GM12878 (cell line): ENCODE data around the gene CDKL5. TPM values are rescaled to one million over a fixed set of nuclear protein-coding genes. Genes with fewer than 3 reads are reported as not detected.

Experiments
- ATAC-seq: fragments of 200-7000 bp; cut with Tn5 transposase; 3 replicates; pipeline ENCODE4 v1.9.1; 2020; ENCODE audit warnings: mild to moderate bottlenecking, moderate library complexity
- BruUV-seq: library from RNA; stranded (reverse); fragments of 400-500 nt; replicated peaks from 2 replicates; lab custom pipeline; 2021; lab: Mats Ljungman, UMichigan
- CTCF ChIA-PET: fragments of 300-600 bp; sonication (Branson Sonifier 250); formaldehyde crosslinking; extraction: SDS; loops from one replicate; lab custom pipeline; 2021; ENCODE audit warnings: inconsistent platforms; lab: Yijun Ruan, JAX
- POLR2A ChIA-PET: fragments of 350-600 bp; formaldehyde crosslinking; extraction: SDS; loops from one replicate; lab custom pipeline; 2021; ENCODE audit warnings: inconsistent platforms; lab: Charles Lee
- RAD21 ChIA-PET: fragments of 300-600 bp; sonication (Branson Sonifier 250); formaldehyde crosslinking; loops from one replicate; lab custom pipeline; 2023; ENCODE audit warnings: antibody characterized with exemption; ENCODE audit not compliant: unreplicated experiment; lab: Charles Lee
- SMC1A ChIA-PET: fragments of 300-600 bp; sonication (Branson Sonifier 250); formaldehyde crosslinking; loops from one replicate; lab custom pipeline; 2023; ENCODE audit not compliant: unreplicated experiment, uncharacterized antibody; lab: Charles Lee
- DNase-seq: peaks from one replicate; pipeline ENCODE4 v3.0.0-alpha.2; 2011; ENCODE audit warnings: low read depth, low spot score
- FAIRE-seq: peaks from 3 replicates; lab custom pipeline; 2011; peaks lifted over from hg19 to GRCh38; lab: Jason Lieb, UNC
- H2AFZ ChIP-seq: 2 replicates; pipeline ENCODE4 v1.6.0; 2011; ENCODE audit warnings: low read depth, low read length, control low read depth; ENCODE audit not compliant: control insufficient read depth
- H3K27ac ChIP-seq: 2 replicates; pipeline ENCODE4 v1.5.1; 2011; ENCODE audit warnings: control low read depth; ENCODE audit not compliant: control insufficient read depth, insufficient read depth
- H3K27me3 ChIP-seq, 2 experiments: replicated peaks in 1 of 2; 2 replicates each; pipeline versions ENCODE4 v1.6.0 to v1.6.1; 2011; ENCODE audit warnings: low read length in 1 of 2; ENCODE audit not compliant: control insufficient read depth in 2 of 2, insufficient read depth in 2 of 2
- H3K36me3 ChIP-seq, 2 experiments: 2 replicates each; pipeline ENCODE4 v1.5.1; 2011; ENCODE audit warnings: low read length in 1 of 2; ENCODE audit not compliant: control insufficient read depth in 2 of 2, insufficient read depth in 2 of 2
- H3K4me1 ChIP-seq: 2 replicates; pipeline ENCODE4 v1.6.1; 2011; ENCODE audit warnings: mild to moderate bottlenecking, low read length, moderate library complexity, mixed read lengths; ENCODE audit not compliant: control insufficient read depth, insufficient read depth
- H3K4me2 ChIP-seq: 2 replicates; pipeline ENCODE4 v1.6.0; 2011; ENCODE audit warnings: control low read depth; ENCODE audit not compliant: control insufficient read depth, insufficient read depth
- H3K4me3 ChIP-seq: fragments of 200-600 bp; sonication (generic); 2 replicates; pipeline ENCODE4 v1.5.1; 2016
- H3K79me2 ChIP-seq: 2 replicates; pipeline ENCODE4 v1.6.0; 2011; ENCODE audit warnings: low read length; ENCODE audit not compliant: control insufficient read depth, insufficient read depth
- H3K9ac ChIP-seq: 2 replicates; pipeline ENCODE4 v1.8.0; 2011; ENCODE audit warnings: low read length, control low read depth, mixed read lengths; ENCODE audit not compliant: control insufficient read depth, insufficient read depth
- H3K9me3 ChIP-seq: replicated peaks from 3 replicates; pipeline ENCODE4 v1.5.1; 2011; ENCODE audit warnings: mild to moderate bottlenecking, low read length; ENCODE audit not compliant: control insufficient read depth, insufficient read depth
- H4K20me1 ChIP-seq: 2 replicates; pipeline ENCODE4 v1.6.0; 2011; ENCODE audit not compliant: control insufficient read depth, insufficient read depth
- ATF7 ChIP-seq: fragments of 450-650 bp; IDR thresholded peaks from 2 replicates; pipeline ENCODE4 v1.6.1; 2016; ENCODE audit warnings: low read depth, mild to moderate bottlenecking
- EGR1 ChIP-seq, 2 experiments: IDR thresholded peaks; 1 replicate in 1 of 2; 2 replicates in 1 of 2; pipeline ENCODE4 v1.6.1; 2011 to 2012; ENCODE audit warnings: low read depth in 2 of 2, low read length in 2 of 2, borderline replicate concordance in 1 of 2, mild to moderate bottlenecking in 1 of 2, moderate library complexity in 1 of 2
- JUND ChIP-seq: IDR thresholded peaks from 2 replicates; pipeline ENCODE4 v1.6.1; 2012; ENCODE audit warnings: low read depth, mild to moderate bottlenecking, low read length, improper control_type of control experiment, moderate library complexity
- MEF2B ChIP-seq: fragments of 450-650 bp; IDR thresholded peaks from 2 replicates; pipeline ENCODE4 v1.6.1; 2018; ENCODE audit warnings: mild to moderate bottlenecking, moderate library complexity; ENCODE audit not compliant: partially characterized antibody, poor library complexity, severe bottlenecking
- NRF1 ChIP-seq: conservative IDR thresholded peaks from 2 replicates; pipeline ENCODE4 v1.6.1; 2011; ENCODE audit warnings: mild to moderate bottlenecking, low read depth, low read length, improper control_type of control experiment
- POLR2A ChIP-seq: IDR thresholded peaks from 2 replicates; pipeline ENCODE4 v1.6.1; 2011; ENCODE audit warnings: low read depth, mild to moderate bottlenecking, low read length
- SIX5 ChIP-seq: IDR thresholded peaks from 2 replicates; pipeline ENCODE4 v1.6.1; 2011; ENCODE audit warnings: mild to moderate bottlenecking, low read depth, low read length, moderate library complexity; ENCODE audit not compliant: severe bottlenecking
- SREBF2 ChIP-seq: IDR thresholded peaks from 2 replicates; pipeline ENCODE4 v1.6.1; 2012; ENCODE audit warnings: mild to moderate bottlenecking, low read length
- YY1 ChIP-seq: IDR thresholded peaks from 2 replicates; pipeline ENCODE4 v1.6.1; 2011; ENCODE audit warnings: low read depth, mild to moderate bottlenecking, low read length
- ZNF207 ChIP-seq: fragments of 450-650 bp; IDR thresholded peaks from 2 replicates; pipeline ENCODE4 v1.6.1; 2014; ENCODE audit warnings: antibody characterized with exemption, mild to moderate bottlenecking, borderline replicate concordance
- ZNF217 ChIP-seq: fragments of 450-650 bp; IDR thresholded peaks from 2 replicates; pipeline ENCODE4 v1.6.1; 2017; ENCODE audit warnings: antibody characterized with exemption, mild to moderate bottlenecking
- WGBS: methylation state at CpG from one replicate; pipeline ENCODE4 v1.1.6; 2016; ENCODE audit warnings: low lambda C conversion rate; ENCODE audit not compliant: insufficient replicate concordance, insufficient coverage; ENCODE audit errors: missing lambda C conversion rate; 5-methylcytosine and 5-hydroxymethylcytosine counted together
- in situ Hi-C: fragments of 300-500 bp; cut with MboI; formaldehyde crosslinking; loops from 9 replicates; pipeline ENCODE4 v1.14.3; 2018; ENCODE audit warnings: mixed read lengths
- intact Hi-C: fragments of 100-400 bp; cut with micrococcal nuclease; formaldehyde crosslinking; loops from one replicate; pipeline ENCODE4 v1.14.2; 2022; ENCODE audit not compliant: unreplicated experiment
- polyA plus RNA-seq, 11 experiments: library from polyadenylated mRNA; depleted of rRNA in 4 of 11; unstranded in 6 of 11; stranded (reverse) in 5 of 11; fragments of >200 nt; fragmentation: Nextera tagmentation in 4 of 11; fragmentation: Illumina TruSeq in 1 of 11; extraction: Ambion mirVana in 4 of 11; extraction: Trizol in 1 of 11; gene quantifications; 1 replicate in 1 of 11; 2 replicates in 10 of 11; pipeline versions ENCODE4 v1.2.1 to v1.2.3, GENCODE V29; 2011 to 2016; ENCODE audit warnings: inconsistent platforms in 2 of 11, missing spikeins in 2 of 11, low read depth in 1 of 11
- total RNA-seq, 4 experiments: library from RNA; depleted of rRNA in 3 of 4; stranded (reverse); fragments of >200 nt in 3 of 4; fragmentation: Illumina TruSeq in 1 of 4; extraction: Trizol in 1 of 4; gene quantifications; 2 replicates each; pipeline versions ENCODE4 v1.2.1 to v1.2.3, GENCODE V29; 2013 to 2021
- TF ChIP-seq, protein P1 (sequence below): fragments of 450-650 bp; IDR thresholded peaks from 2 replicates; pipeline ENCODE4 v1.6.1; 2017; ENCODE audit warnings: mild to moderate bottlenecking, moderate library complexity
- TF ChIP-seq, protein P2 (sequence below): IDR thresholded peaks from 2 replicates; pipeline ENCODE4 v1.6.1; 2012; ENCODE audit warnings: improper control_type of control experiment, low read depth, low read length; ENCODE audit not compliant: insufficient replicate concordance

Gene CDKL5
- total and polyA plus RNA-seq, 10 of the 15 experiments (the other 5 are each of a cell fraction or from before 2014, with no cell fraction given), result 1.4 to 14.5 (median 6.3) TPM

DNA sequence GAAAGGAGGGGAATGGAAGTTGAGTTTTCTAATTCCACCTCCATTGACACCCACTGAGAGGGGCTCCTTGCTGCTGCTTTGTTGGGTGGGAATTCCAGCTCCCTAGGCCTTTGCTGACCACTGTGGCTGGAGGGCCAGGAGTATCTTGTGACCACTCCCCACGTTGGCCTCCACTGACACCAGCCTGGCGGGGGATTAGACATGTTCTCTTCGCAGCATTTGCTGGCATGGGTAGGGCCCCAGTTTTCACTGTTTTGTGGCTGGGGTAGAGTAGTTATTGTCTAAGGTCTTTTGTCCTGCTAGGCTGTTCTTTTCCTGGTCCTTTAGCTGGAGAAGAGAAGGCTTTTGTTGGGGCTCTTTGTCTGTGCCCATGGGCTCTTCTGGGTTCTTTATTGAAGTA is 116.7 kb downstream of the CDKL5 start:
- Histone ChIP-seq H3K9ac (no peak overlapping the region), H3K4me3 (no peak overlapping the region), H2AFZ (no peak overlapping the region), H4K20me1 (no peaks in the 10 kb centered on the region), H3K79me2 (no peaks in the 10 kb centered on the region), H3K36me3 (no peaks in the 10 kb centered on the region), H3K27me3 (no peaks in the 10 kb centered on the region), H3K9me3 (no peaks in the 10 kb centered on the region), H3K27ac (no peak overlapping the region), H3K4me2 (no peak overlapping the region), H3K4me1 (no peaks in the 10 kb centered on the region)
- in situ Hi-C loops, result no loop called here
- ATAC-seq (no peak), FAIRE-seq (no peak), DNase-seq (no peak)
- intact Hi-C loops, result no loop called here
- ChIA-PET SMC1A (no interaction called here), RAD21 (no interaction called here), POLR2A (no interaction called here), CTCF (no interaction called here)
- WGBS, result 72% methylated on average over 3 of the region's 3 CpGs
- no TSS peak for BruUV-seq
- TF ChIP-seq, protein P1, sequence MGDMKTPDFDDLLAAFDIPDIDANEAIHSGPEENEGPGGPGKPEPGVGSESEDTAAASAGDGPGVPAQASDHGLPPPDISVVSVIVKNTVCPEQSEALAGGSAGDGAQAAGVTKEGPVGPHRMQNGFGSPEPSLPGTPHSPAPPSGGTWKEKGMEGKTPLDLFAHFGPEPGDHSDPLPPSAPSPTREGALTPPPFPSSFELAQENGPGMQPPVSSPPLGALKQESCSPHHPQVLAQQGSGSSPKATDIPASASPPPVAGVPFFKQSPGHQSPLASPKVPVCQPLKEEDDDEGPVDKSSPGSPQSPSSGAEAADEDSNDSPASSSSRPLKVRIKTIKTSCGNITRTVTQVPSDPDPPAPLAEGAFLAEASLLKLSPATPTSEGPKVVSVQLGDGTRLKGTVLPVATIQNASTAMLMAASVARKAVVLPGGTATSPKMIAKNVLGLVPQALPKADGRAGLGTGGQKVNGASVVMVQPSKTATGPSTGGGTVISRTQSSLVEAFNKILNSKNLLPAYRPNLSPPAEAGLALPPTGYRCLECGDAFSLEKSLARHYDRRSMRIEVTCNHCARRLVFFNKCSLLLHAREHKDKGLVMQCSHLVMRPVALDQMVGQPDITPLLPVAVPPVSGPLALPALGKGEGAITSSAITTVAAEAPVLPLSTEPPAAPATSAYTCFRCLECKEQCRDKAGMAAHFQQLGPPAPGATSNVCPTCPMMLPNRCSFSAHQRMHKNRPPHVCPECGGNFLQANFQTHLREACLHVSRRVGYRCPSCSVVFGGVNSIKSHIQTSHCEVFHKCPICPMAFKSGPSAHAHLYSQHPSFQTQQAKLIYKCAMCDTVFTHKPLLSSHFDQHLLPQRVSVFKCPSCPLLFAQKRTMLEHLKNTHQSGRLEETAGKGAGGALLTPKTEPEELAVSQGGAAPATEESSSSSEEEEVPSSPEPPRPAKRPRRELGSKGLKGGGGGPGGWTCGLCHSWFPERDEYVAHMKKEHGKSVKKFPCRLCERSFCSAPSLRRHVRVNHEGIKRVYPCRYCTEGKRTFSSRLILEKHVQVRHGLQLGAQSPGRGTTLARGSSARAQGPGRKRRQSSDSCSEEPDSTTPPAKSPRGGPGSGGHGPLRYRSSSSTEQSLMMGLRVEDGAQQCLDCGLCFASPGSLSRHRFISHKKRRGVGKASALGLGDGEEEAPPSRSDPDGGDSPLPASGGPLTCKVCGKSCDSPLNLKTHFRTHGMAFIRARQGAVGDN, result no peak
- TF ChIP-seq POLR2A (no peak), ZNF207 (no peak), SREBF2 (no peak), ATF7 (no peak), EGR1 (IDR thresholded peaks at IDR 0.05; ENCODE audit: borderline replicate concordance in 1 of 2, low read depth in 2 of 2, low read length in 2 of 2) (no peak), YY1 (no peak), SIX5 (no peak), MEF2B (no peak), NRF1 (no peak), JUND (no peak), ZNF217 (no peak)
- TF ChIP-seq, protein P2, sequence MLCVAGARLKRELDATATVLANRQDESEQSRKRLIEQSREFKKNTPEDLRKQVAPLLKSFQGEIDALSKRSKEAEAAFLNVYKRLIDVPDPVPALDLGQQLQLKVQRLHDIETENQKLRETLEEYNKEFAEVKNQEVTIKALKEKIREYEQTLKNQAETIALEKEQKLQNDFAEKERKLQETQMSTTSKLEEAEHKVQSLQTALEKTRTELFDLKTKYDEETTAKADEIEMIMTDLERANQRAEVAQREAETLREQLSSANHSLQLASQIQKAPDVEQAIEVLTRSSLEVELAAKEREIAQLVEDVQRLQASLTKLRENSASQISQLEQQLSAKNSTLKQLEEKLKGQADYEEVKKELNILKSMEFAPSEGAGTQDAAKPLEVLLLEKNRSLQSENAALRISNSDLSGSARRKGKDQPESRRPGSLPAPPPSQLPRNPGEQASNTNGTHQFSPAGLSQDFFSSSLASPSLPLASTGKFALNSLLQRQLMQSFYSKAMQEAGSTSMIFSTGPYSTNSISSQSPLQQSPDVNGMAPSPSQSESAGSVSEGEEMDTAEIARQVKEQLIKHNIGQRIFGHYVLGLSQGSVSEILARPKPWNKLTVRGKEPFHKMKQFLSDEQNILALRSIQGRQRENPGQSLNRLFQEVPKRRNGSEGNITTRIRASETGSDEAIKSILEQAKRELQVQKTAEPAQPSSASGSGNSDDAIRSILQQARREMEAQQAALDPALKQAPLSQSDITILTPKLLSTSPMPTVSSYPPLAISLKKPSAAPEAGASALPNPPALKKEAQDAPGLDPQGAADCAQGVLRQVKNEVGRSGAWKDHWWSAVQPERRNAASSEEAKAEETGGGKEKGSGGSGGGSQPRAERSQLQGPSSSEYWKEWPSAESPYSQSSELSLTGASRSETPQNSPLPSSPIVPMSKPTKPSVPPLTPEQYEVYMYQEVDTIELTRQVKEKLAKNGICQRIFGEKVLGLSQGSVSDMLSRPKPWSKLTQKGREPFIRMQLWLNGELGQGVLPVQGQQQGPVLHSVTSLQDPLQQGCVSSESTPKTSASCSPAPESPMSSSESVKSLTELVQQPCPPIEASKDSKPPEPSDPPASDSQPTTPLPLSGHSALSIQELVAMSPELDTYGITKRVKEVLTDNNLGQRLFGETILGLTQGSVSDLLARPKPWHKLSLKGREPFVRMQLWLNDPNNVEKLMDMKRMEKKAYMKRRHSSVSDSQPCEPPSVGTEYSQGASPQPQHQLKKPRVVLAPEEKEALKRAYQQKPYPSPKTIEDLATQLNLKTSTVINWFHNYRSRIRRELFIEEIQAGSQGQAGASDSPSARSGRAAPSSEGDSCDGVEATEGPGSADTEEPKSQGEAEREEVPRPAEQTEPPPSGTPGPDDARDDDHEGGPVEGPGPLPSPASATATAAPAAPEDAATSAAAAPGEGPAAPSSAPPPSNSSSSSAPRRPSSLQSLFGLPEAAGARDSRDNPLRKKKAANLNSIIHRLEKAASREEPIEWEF, result no peak
